AG08396 (cell line): ENCODE measurements around the gene SPNS2.

Source experiments
- DNase-seq: peaks from one replicate; pipeline ENCODE4 v3.0.0; 2012; ENCODE audit warnings: low spot score, mixed read lengths

The SPNS2 gene

DNA sequence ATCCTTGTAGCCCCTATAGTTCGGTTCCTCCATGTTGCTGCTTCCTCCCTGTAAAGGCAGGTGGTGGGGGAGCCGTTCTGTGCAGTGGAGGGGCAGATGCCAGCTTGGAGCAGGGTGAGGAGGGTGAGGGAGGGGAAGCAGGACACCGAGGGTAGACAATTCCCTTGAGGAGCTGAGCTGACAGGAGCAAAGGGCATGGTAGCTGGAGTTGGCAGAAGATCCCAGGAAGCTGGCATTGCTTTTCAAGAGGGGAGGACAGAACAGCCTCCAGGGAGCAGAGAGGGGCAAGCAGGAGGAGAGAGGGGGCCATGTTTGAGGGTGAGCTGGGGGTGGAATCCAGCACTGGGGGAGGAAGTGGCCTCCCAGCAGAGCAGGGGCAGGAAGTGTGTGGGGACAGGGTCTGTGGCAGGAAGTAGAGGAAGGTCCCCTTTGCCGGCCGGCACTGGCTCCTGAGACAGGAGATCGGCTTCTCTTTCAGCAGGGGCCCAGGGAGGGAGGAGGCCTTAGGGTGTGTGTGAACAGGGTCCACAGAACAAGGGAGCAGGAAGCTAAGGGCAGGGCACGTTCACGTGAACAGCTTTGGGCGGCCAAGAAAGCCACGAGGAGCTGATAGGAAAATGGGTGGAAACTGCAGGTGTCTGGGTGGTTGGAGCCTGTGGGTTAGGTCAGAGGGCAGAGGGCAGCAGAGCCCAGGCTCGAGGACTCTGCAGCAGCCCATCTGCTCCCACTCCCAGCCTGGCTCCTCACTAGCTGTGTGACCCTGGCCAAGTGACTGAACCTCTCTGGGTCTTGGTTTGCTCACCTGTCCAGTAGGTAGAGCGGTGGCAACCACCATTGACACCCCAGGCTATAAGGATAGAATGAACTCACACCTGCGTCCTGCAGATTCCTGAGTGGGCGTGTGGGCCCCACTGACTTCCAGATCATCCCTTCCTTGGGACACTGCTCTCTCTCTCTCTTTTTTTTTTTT, 17.5 kb upstream of the SPNS2 start:
- DNase-seq: no peak

DNA sequence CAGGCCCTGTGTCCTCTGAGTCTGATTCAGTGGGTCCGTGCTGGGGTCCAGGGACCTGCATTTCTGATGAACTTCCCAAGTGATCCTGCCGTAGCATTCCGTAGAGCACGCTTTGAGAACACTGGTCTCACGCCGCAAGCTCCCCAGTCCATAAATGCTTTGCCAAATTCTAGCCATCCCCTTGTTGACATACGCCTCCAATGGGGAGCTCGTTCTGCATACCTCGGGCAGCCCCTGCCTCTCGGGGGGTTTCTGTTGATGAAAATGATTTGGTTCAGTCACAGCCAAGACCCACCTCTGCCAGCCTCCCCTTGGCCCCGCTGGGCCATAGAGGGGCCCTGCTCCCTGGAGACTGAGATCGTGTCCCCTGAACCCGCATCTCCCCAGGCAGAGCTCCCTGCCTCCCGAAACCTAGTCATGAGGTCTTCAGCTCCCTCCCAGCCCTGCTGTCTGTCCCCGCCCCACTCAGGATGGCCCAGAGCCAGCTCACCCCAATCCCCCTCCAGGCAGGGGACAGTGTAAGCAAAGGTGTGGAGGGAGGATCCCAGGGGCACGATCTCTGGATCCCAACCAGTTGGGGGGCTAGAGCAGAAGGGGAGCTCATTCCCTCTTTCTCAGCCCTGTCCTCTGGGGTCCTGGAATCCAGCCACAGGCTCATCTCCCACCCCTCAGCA, 16.2 kb upstream of the SPNS2 start:
- no peak for DNase-seq

- DNase-seq: no peak
These were observed 15.5 kb upstream of the SPNS2 start for GRCh38 chr17:4483012-4483840.

DNA sequence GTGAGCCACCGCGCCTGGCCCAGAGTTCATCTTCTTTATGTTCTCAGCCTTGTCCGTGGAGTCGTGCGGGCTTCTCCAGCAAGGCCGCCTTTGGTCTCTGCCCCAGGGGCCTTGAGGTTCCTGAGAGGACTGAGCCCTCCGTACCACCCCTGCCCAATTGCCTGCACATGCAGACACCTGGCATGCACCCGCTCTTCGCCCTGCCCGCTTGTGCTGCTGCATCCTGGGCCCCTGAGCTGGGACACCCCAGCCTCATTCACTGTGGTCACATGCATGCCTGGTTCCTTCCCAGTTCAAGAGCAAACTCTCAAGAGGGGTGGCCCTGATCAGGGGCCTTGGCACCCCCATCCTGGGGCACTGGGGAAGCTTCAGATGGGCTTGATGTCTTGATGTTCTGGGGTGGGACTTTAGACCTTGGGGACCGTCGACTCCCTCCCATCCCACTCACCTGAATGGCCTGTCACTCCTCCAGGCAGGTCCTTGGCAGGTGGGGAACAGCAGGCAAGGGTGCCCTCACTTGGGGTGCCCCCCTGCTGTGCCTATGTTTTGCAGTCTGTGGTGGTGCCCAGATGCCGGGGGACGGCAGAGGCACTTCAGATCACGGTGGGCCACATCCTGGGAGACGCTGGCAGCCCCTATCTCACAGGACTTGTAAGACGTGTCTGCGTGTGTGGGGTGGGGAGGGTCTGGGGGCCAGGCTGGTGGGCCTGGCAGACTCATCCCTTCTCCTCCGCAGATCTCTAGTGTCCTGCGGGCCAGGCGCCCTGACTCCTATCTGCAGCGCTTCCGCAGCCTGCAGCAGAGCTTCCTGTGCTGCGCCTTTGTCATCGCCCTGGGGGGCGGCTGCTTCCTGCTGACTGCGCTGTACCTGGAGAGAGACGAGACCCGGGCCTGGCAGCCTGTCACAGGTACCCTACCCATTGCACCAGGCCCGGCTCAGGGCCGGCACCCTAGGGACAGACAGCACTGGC, 12.7 kb upstream of the SPNS2 start:
- DNase-seq: no peak

DNA sequence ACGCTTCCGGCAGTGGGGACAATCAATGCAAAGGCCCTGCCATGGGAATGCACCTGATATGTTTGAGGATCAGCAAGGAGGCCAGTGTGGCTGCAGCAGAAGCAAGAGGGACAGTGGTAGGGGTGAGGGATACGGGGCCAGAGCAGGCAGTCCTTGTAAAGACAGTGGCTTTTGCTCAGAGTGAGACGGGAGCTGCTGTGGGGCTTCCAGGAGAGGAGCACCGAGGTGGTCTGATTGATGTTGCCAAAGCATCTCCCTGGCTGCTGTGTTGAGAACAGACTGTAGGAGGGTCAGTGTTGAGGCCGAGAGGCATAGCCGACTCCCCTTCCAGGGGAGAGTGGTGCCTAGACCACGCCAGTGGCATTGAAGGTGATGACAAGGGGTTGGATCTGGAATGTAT, 11.4 kb upstream of the SPNS2 start:
- DNase-seq: no peak

DNA sequence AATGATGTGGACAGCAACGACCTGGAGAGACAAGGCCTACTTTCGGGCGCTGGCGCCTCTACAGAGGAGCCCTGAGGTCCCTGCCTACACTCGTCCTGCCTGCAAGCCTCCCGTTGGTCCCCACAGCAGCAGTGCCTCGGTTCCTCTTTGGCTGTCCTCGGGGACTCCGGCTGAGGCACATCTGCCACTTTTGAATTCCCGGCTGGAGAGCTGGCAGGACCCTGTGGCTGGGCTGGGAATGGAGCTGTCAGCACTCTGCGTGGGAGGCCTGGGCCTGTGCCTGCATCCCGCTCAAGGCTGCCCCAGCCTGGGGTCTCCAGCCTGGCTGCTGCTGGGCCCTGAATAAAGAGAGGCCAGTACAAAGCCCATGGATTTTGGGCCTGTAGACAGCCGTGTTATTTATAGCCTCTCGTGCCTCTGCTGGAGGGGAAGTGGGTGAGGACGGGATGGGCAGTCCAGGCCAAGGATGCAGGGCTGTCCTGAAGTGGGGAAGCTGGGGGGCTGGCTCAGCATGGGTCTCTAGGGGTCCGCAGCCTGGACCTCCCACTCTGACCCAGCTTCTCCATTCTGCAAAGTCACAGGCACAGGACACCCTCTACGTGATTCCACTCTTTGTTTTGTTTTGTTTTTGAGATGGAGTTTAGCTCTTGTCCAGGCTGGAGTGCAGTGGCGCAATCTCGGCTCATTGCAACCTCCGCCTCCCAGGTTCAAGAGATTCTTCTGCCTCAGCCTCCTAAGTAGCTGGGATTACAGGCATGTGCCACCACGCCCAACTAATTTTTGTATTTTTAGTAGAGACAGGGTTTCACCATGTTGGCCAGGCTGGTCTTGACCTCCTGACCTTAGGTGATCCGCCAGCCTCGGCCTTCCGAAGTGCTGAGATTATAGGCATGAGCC, 10.6 kb upstream of the SPNS2 start:
- DNase-seq: no peak

- no peak for DNase-seq
These were observed 9.6 kb upstream of the SPNS2 start for GRCh38 chr17:4488989-4489595.

DNA sequence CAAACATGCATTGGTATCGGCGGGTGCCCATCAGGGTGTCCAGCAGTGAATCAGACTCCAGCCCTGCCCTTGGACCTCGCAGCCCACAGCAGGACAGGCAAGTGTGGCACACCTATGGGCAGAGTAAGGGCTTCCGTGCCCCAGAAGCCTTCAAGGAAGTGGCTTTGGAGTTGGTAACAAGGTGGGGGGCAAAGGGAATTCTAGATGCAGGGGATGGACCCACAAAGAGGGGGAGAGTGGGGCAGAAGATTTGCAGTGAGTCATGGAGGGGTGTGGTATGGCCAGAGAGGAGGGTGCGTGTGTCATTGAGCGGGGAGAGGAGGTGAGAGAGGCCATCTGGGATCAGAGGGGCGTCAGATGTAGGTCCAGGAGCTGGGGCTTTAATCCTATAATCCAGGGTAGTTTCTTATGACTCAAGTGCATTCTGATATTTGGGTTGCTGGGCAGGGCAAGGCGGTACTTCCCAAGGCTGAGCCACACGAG, 8.5 kb upstream of the SPNS2 start:
- no peak for DNase-seq

DNA sequence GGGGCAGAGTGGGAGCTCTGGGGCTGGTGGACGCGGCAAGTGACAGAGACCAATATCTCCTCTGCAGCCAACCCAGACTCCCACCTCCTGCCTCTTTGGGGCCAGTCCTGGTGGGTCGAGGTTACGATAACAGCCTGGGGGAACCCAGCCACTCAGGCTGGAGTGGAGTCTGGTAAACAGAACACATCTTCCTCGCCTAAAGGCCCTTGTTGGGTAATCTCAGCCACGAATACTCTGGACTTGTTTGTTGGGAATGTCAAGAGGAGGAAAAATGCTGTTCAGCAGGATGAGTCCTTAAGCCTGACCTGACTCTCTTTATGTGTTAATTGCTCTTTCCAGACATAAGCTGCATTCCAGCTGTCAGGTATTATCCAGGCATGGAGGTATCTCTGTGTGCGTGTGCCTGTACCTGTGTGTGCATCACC, 8.0 kb upstream of the SPNS2 start:
- no peak for DNase-seq

- no peak for DNase-seq
These were observed 5.7 kb upstream of the SPNS2 start for GRCh38 chr17:4492721-4493561.

DNA sequence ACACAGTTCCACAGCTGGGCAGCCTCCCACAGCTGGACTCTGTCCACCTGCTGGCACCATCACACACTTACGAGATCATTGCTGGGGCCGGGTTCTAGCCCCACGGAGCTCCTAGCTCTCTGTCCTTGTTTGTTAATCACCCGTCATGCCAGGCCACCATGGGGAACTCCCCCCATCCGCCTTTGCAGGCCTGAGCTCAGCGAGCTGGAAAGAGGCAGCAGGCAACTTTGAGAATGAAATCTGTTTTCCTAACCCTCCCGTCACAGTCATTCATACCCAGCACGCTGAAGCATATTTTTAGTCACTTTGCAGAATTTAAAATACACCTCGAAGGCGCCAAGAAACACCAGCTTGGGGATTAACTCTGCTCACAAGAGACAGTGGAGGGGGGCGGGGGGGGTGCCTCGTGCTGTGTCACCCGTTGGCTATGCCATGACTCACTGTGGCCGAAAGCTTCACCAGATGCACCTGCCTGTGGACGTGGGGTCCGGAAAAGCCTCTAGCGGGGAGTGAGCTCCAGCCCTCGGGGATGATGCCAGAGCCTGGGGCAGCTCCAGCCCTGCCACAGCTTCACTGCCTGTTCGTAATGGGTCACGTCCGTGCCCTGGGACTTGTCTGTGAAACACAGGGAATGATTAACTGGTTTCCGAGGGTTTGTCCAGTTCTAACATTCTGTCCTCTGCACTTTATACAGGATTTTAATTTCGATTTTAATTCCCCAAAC, 1.4 kb upstream of the SPNS2 start:
- peak; percentile 71 for DNase-seq

DNA sequence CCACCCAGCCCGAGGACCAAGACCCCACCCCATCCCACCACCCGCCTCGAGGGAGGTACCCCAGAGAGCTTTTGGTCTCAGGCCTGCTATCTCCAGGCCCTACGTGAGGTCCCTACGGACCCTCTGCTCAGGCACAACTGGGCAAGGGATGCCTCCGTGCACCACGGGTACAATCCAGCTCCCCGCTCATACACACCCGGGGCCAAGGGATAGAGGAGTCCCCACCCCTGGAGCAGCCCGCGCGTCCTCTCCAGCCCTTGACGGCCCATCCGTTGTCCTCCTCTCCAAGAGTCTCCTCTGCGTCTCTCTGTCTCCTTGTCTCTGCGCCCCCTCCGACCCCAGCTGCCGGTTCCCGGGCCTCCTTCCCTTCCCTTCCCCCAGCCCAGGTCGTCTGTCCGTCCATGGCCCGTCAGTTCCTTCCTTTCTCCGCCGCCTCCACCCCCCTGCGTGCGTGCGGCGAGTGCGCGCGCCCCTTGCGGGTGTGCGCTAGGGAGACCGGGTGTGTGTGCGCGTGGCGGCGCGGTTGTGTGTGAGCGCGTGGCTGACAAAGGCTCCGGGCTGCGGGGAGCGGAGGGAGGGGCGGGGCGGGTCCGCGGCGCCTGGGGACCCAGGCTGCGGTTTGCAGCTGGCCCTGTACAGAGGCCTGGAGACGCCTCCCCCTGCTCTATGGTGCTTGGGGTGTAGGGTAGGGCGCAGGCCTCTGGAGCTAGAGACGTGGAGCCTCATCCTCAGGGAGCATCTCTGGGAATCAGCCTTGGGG, 930 bp downstream of the SPNS2 start:
- DNase-seq: no peak

GRCh38 chr17:4500191-4500571, 1.5 kb downstream of the SPNS2 start:
- no peak for DNase-seq

- no peak for DNase-seq
These were observed 2.7 kb downstream of the SPNS2 start for GRCh38 chr17:4501295-4501949.

DNA sequence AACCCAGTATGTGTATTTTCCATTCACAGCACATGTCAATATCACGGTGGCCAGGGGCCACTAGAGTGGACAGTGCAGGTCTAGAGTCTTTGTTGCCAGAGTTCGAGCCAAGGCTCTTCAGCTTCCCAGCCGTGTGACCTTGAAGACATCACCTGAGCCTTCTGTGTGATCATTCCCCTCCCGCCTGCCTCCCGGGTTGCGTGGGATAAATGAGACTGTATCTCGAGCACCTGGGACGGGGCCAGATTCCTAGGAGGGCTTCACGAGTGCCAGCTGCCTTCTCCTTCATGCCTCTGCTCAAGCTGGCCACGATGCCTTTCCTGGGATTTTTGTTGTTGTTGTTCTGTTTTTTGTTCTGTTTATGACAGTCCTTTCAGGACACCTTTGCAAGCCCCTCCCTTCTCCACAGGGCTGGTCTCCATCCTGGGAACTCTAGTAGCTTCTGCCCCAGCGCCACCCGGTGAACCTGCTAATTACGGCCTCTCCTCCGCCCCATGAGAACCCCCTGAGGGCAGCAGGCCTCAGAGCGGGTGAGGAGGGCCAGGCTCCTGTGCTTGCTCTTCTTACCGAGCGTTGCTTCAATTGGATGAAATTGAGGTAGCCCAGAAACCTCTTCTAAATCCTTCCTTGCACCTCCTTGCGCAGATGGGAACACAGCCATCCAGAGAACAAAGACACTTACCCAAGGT, 3.9 kb downstream of the SPNS2 start:
- no peak for DNase-seq
